ENCODE results near the gene MACC1. TPM values are rescaled to one million over a fixed set of nuclear protein-coding genes. Genes with fewer than 3 reads are reported as not detected.

Gene MACC1
- total and polyA plus RNA-seq, 4 donors, result 0.69 to 3.0 (median 1.7) TPM; not detected in 1

Other genes with a start within 250 kb of the MACC1 start
- 10 to 100 TPM; 12.0 to 24.7 TPM for gene ITGB8, start 113.5 kb upstream of the MACC1 start, total RNA-seq
- 1 to 10 TPM in 1 of 2 donors, under 1 TPM in 1; 0.63 to 1.1 TPM for gene ITGB8, start 113.5 kb upstream of the MACC1 start, polyA plus RNA-seq